Stimulated activated naive B cell treated with anti-CD40 and anti-IgM and Interleukin-4, amounts not matched to agents 10 μg/mL and 1 μg/mL and 100 μg/mL, for 72 hours (primary cell): ENCODE results near the gene DPPA5.
"Not testable (repeated sequence)": the region's sequence is repeated elsewhere in the genome, so short reads cannot be mapped to it uniquely, and the experiment has no call there.

Experiments used
- ATAC-seq, 2 donors: fragments of 150-1000 bp; cut with Tn5 transposase; replicated peaks; 2 replicates each; pipeline ENCODE4 v1.10.0; 2021; ENCODE audit warnings: moderate library complexity in 1 of 2
- DNase-seq: peaks from one replicate; pipeline ENCODE4 v3.0.0; 2021
- H3K27ac Mint-ChIP-seq: one replicate; pipeline ENCODE4 v1.8.0; 2022; ENCODE audit warnings: mild to moderate bottlenecking, mixed read lengths
- H3K27me3 Mint-ChIP-seq, 2 donors: one replicate each; pipeline ENCODE4 v1.8.0; 2022; ENCODE audit warnings: mixed read lengths in 2 of 2
- H3K36me3 Mint-ChIP-seq, 2 donors: one replicate each; pipeline ENCODE4 v1.8.0; 2022; ENCODE audit warnings: mixed read lengths in 2 of 2, mild to moderate bottlenecking in 1 of 2
- H3K4me1 Mint-ChIP-seq, 2 donors: one replicate each; pipeline ENCODE4 v1.8.0; 2022; ENCODE audit warnings: mixed read lengths in 2 of 2, mild to moderate bottlenecking in 1 of 2
- H3K4me3 Mint-ChIP-seq, 2 donors: one replicate each; pipeline ENCODE4 v1.8.0; 2022; ENCODE audit warnings: mild to moderate bottlenecking in 2 of 2, mixed read lengths in 2 of 2, moderate library complexity in 1 of 2
- H3K9me3 Mint-ChIP-seq, 2 donors: one replicate each; pipeline ENCODE4 v1.8.0; 2022; ENCODE audit warnings: mixed read lengths in 2 of 2, mild to moderate bottlenecking in 1 of 2

DPPA5 gene

DNA sequence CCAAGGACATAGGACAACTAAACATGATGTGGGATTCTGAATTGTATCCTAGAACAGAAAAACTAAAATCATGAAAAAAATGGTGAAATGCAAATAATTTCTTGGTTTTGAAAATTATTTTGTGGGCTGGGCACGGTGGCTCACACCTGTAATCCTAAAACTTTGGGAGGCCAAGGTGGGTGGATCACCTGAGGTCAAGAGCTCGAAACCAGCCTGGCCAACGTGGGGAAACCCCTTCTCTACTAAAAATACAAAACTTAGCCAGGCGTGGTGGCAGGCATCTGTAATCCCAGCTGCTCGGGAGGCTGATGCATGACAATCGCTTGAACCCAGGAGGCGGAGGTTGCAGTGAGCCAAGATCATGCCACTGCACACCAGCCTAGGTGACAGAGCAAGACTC is 50.3 kb downstream of the DPPA5 start:
- H3K27me3 Mint-ChIP-seq, H3K4me3 Mint-ChIP-seq: not testable (repeated sequence)
- peaks cover 7 to 12% of the 10 kb centered on the region in 2 donors for H3K36me3 Mint-ChIP-seq

More for the DNA sequence above, 50.3 kb downstream of the DPPA5 start:
- DNase-seq, H3K27ac Mint-ChIP-seq, H3K9me3 Mint-ChIP-seq: not testable (repeated sequence)
- peaks cover 0 to 18% of the 10 kb centered on the region in 2 donors for H3K4me1 Mint-ChIP-seq
- ATAC-seq = peak; percentile 16 to 27
